GM19455 (cell line): Measurements from ENCODE around the gene LPIN1.
A peak's percentile ranks its signal among the peaks of the same experiment; 100 is the strongest.
"Not testable (repeated sequence)": the region's sequence is repeated elsewhere in the genome, so short reads cannot be mapped to it uniquely, and the experiment has no call there.

ENCODE experiments used
- ATAC-seq: cut with Tn5 transposase; IDR thresholded peaks from one replicate; pipeline ENCODE4 v1.9.1; 2021; ENCODE audit not compliant: unreplicated experiment

The LPIN1 gene

DNA sequence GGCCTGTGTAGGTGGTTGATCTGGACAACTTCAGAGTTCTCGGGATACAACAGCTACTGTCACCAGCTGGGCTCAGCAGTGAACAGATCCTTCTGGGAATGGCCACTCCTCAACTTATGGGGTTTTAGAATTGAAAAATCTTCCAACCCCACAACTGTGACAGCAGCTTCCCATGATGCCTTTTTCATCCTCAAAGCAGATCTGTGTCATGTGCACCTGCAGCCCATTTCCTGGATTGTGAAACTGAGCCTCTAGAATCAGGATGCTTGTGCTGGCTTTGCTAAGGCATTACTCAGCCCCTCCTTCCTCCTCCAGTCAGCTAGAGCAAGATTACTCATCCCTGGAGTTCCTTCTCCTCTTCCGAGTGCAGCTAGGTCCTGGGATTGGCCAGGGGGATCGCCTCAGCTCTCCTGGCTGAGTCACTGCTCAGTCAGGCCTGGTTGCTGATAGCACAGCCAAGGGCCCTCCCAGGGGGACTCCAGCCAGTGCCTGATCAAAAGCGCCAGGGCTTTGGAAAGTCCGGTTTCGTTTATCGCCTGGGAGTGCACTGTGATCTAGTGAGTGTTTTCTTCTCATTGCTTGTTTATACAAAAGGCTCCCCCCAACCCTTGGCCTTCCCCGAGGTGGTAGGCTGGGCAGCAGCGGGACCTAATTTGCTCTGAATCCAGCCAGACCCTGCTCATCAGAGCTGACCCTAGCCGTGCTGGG is 2.4 kb upstream of the LPIN1 start:
- ATAC-seq = peak; percentile 47

- no peak for ATAC-seq
Measured at GRCh38 chr2:11744631-11745394, 1.6 kb upstream of the LPIN1 start.

DNA sequence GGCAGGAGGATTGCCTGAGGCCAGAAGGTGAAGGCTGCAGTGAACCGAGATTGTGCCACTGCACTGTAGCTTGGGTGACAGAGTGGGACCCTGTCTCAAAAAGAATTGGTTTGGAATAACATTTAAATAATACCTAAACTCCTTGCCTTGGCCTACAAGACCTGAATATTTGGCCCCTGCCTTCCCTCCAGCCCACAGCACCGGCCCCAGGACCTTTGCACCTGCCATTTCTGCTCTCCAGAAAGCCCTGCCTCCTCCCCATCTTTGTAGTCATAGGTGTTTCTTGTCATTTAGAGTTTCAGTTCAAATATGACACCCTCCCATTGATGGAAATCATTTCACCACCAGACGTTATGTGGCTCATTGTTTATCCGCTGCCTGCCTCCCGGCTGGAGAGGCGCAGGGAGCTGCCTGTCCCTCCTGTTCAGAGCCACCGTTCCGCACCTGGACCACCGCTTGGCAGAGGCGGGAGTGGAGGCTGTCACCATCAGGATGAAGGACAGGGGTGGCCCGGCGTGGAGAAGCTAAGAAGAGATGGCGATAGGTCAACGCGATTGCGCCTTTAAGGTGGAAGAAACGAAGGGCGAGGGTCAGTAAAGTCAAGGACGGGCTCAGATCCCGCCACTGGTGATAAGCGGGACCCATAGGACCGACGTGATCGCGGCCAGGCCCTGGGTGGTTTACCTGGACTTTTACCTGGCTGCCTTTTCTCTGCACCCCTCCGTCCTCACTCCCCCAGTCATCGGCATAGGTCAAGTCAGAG is 638 bp upstream of the LPIN1 start:
- no peak for ATAC-seq

- ATAC-seq = peak; percentile 17
Measured at GRCh38 chr2:11746807-11747459, 501 bp downstream of the LPIN1 start.

GRCh38 chr2:11748018-11748860 is 1.8 kb downstream of the LPIN1 start:
- ATAC-seq = no peak

GRCh38 chr2:11748861-11749645 is 2.6 kb downstream of the LPIN1 start:
- no peak for ATAC-seq

DNA sequence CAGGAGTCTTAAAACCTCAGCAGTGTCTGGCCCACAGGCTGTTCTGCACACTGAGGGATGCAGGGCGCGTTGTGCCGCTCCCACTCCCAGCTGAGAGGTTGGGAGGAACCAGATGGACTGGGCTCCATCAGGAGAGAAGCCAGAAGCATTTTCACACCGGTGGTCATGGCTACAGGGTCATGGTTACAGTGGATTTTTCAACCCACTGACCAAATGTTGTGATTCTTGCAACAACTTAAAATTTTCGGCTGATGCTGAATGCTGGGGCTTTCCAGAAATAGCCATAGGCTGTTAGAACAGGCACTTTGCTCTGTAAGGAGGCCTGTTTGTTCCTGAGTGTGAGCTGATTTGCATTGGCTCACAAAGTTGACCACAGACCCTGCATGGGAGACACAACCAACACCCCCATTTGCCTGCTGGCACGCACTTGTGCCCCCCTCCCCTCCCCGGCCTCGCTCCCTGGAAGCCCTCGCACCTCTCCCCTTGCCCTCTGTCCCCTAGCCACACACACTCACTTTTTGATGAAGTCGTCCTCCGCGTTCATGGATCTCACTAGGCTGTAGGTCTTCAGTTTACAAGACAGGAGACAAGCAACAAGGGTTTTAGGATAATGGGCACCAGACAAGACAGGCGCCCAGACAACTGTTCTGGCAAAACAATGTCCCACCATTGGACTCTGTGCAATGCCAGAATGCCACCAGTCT is 3.4 kb downstream of the LPIN1 start:
- no peak for ATAC-seq

- ATAC-seq = peak; percentile 25
Measured at GRCh38 chr2:11750422-11750821, 4.0 kb downstream of the LPIN1 start.

- no peak for ATAC-seq
Measured at GRCh38 chr2:11750917-11751316, 4.5 kb downstream of the LPIN1 start.

GRCh38 chr2:11752906-11753305 is 6.5 kb downstream of the LPIN1 start:
- ATAC-seq = no peak

DNA sequence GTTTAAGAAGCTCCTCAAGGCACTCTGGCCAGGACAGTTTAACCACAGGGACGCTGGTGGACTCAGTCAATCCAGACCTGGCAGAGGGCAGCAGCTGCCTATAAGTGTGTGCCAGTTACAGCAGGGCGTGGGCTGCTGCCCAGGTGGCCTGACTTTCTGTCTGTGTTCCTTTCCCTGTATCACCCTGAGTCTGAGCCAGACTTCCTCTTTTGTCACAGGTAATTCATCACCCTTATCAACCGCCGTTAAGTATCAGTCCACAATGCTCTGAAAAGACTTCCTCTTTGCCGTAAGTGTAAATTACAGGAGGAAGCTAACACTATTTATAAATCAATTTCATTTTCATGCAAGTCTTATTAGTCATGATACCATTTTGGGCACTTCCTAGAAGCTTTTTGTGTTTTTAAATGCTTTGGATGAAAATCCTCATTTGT is 7.0 kb downstream of the LPIN1 start:
- ATAC-seq = peak; percentile 78

- peak; percentile 33 for ATAC-seq
Measured at GRCh38 chr2:11753886-11754699, 7.7 kb downstream of the LPIN1 start.

GRCh38 chr2:11754700-11755015 is 8.2 kb downstream of the LPIN1 start:
- no peak for ATAC-seq

- ATAC-seq = no peak
Measured at GRCh38 chr2:11757101-11757500, 10.7 kb downstream of the LPIN1 start.

DNA sequence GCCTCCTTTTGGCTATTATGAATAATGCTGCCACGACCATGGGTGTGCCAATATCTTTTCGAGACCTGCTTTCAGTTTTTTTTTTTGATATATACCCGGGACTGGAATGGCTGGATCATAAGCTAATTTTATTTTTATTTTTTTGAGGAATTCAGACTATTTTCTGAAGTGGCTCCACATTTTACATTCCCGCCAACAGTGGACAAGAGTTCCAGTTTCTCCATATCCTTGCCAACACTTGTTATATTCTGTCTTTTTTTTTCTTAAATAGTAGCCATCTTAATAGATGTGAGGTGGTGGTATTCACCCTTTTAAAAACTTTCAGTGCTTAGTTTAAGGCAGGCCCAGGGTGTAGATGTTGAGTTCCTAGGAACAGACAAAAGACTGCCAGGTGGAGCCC is 11.8 kb downstream of the LPIN1 start:
- ATAC-seq = no peak

- ATAC-seq = no peak
Measured at GRCh38 chr2:11758647-11759046, 12.2 kb downstream of the LPIN1 start.

DNA sequence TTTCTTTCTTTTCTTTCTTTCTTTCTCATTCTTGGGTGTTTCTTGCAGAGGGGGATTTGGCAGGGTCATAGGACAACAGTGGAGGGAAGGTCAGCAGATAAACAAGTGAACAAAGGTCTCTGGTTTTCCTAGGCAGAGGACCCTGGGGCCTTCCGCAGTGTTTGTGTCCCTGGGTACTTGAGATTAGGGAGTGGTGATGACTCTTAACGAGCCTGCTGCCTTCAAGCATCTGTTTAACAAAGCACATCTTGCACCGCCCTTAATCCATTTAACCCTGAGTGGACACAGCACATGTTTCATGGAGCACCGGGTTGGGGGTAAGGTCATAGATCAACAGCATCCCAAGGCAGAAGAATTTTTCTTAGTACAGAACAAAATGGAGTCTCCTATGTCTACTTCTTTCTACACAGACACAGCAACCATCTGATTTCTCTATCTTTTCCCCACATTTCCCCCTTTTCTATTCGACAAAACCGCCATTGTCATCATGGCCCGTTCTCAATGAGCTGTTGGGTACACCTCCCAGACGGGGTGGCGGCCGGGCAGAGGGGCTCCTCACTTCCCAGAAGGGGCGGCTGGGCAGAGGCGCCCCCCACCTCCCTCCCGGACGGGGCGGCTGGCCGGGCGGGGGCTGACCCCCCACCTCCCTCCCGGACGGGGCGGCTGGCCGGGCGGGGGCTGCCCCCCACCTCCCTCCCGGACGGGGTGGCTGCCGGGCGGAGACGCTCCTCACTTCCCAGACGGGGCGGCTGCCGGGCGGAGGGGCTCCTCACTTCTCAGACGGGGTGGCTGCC is 12.9 kb downstream of the LPIN1 start:
- ATAC-seq = not testable (repeated sequence)
